LNCAP (cell line): ENCODE data around the gene ADIPOR1.

Source experiments
- TF ChIP-seq, protein P1 (sequence below): fragments of 450-650 bp; IDR thresholded peaks from 2 replicates; pipeline ENCODE4 v1.5.1; 2017; ENCODE audit warnings: mild to moderate bottlenecking

ADIPOR1 gene

GRCh38 chr1:202979459-202979858 lies 21.3 kb upstream of the ADIPOR1 start:
- TF ChIP-seq, protein P1, sequence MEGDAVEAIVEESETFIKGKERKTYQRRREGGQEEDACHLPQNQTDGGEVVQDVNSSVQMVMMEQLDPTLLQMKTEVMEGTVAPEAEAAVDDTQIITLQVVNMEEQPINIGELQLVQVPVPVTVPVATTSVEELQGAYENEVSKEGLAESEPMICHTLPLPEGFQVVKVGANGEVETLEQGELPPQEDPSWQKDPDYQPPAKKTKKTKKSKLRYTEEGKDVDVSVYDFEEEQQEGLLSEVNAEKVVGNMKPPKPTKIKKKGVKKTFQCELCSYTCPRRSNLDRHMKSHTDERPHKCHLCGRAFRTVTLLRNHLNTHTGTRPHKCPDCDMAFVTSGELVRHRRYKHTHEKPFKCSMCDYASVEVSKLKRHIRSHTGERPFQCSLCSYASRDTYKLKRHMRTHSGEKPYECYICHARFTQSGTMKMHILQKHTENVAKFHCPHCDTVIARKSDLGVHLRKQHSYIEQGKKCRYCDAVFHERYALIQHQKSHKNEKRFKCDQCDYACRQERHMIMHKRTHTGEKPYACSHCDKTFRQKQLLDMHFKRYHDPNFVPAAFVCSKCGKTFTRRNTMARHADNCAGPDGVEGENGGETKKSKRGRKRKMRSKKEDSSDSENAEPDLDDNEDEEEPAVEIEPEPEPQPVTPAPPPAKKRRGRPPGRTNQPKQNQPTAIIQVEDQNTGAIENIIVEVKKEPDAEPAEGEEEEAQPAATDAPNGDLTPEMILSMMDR: no peak

GRCh38 chr1:202976633-202977032 lies 18.5 kb upstream of the ADIPOR1 start:
- TF ChIP-seq, protein P1: no peak

GRCh38 chr1:202974856-202975255 lies 16.7 kb upstream of the ADIPOR1 start:
- TF ChIP-seq, protein P1: no peak

- TF ChIP-seq, protein P1: no peak
Measured at GRCh38 chr1:202972046-202972445, 13.9 kb upstream of the ADIPOR1 start.

DNA sequence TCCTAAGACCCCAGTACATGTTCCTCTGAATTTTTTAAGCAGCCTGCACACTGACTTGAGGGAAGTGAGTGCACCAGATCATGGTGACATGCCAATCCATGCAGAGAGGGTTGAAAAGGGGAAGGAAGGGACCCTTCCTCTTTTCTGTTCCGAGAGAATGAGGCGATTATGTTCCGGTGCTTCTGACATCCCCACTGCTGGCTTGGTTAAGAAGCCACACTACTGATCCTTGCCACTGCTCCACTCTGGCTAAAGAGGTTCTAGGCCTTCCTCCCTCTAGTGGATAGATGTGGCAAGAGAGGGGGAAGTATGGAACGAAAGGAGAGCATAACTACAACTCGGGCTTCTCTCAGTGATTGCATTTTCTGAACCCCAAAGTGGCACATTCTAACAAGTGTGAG lies 10.8 kb upstream of the ADIPOR1 start:
- TF ChIP-seq, protein P1: peak; percentile 54

GRCh38 chr1:202968351-202968750 lies 10.2 kb upstream of the ADIPOR1 start:
- TF ChIP-seq, protein P1: no peak

- TF ChIP-seq, protein P1: no peak
Measured at GRCh38 chr1:202967684-202968281, 9.7 kb upstream of the ADIPOR1 start.
